Measurements from ENCODE around the gene TCERG1L.

GRCh38 chr10:131158695-131159094, 152.8 kb downstream of the TCERG1L start:
- TF ChIP-seq CTCF (IDR thresholded peaks at IDR 0.05) (no peak), POLR2AphosphoS5 (IDR thresholded peaks at IDR 0.05) (no peak)

Measured in gastroesophageal sphincter (tissue), 3 donors.